NCI-H460 (cell line): Measurements from ENCODE around the gene ATG4D. TPM values are rescaled to one million over a fixed set of nuclear protein-coding genes. Genes with fewer than 3 reads are reported as not detected.
"Not testable (repeated sequence)": the region's sequence is repeated elsewhere in the genome, so short reads cannot be mapped to it uniquely, and the experiment has no call there.

Experiments
- DNase-seq: peaks from one replicate; pipeline ENCODE4 v3.0.0-alpha.2; 2016; ENCODE audit warnings: low read depth; ENCODE audit errors: extremely low read depth
- total RNA-seq: library from RNA; depleted of rRNA; stranded (reverse); fragments of >200 nt; shearing (Covaris generic); gene quantifications from 2 replicates; pipeline ENCODE4 v1.2.3, GENCODE V29; 2014

Gene ATG4D
- total RNA-seq, 1 experiment from 2014 or later = 27.4 TPM

GRCh38 chr19:10573793-10574192, 30.1 kb downstream of the ATG4D start:
- not testable (repeated sequence) for DNase-seq

GRCh38 chr19:10574462-10574861, 30.8 kb downstream of the ATG4D start:
- DNase-seq = no peak

DNA sequence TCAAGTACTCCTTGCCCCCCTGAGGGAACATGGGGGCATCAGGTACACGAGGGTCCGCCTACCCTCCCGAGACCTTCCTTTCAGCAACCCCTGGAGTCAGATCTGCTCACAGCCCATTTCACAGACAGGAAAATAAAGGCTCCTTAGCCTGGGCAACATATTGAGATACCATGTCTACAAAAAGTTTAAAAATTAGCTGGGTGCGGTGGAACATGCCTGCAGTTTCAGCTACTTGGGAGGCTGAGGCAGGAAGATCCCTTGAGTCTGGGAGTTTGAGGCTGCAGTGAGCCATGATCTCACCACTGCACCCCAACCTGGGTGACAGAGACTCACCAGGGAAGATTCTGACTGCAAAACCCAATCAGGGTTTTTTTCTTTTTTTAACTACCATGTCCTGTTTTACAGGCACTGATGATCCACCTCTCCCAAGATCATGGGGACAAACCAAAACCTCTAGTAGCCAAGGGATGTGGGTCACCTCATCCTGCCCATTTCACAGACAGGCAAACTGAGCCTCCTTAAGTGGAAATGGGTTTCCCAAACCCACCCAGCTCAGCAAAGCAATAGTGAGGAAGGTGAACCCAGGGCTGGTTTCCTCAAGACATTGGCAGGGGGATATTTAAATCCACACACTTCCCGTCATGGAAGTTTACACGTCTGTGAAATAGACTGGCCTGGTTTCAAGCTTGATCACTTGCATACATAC, 31.5 kb downstream of the ATG4D start:
- no peak for DNase-seq

DNA sequence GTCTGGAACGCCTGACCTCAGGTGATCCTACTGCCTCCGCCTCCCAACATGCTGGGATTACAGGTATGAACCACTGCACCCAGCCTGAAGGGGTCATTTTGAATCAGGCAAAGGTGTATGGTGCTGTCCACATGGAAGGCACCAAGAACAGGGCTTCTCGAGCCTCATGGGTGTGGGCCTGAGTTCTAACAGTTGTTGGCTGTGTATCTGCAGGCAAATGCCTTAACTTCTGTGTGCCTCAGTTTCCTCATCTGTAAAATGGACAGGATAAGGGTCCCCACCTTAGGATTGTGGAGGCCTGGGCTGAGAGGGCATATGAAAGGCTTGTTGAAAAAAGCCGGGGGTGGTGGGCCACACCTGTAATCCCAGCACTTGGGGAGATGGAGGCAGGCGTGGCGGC, 34.2 kb downstream of the ATG4D start:
- DNase-seq = no peak

DNA sequence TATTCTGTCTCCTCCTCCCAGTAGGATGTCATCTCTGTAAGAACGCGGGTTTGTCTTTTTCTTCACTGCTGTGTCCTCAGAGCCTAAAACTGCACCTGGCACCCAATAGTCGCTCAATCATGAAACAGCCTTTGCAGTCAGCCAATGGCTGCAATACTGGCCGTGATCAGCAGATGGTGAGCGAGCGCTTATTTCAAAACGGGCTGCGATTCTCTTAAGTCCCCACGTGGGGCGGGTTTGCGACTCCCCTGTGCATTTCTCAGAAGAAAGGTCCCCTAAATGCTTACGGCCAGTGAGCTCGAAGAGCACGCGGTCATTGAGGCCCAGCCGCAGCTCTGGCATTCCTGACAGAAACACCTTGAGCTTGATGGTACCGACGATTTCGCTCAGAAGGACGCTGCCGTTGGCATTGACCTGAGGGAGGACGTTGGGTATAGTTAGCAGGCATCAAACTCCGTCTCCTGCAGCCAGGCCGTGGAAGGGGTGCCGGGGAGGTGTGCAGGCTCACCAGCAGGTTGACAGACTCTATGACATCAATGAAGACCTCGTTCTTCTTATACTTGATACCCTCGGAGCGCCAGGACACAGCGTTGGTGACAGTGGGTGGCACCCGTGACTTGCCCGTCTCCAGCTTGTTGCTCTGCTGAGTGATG, 37.4 kb downstream of the ATG4D start:
- peak; percentile 80 for DNase-seq

DNA sequence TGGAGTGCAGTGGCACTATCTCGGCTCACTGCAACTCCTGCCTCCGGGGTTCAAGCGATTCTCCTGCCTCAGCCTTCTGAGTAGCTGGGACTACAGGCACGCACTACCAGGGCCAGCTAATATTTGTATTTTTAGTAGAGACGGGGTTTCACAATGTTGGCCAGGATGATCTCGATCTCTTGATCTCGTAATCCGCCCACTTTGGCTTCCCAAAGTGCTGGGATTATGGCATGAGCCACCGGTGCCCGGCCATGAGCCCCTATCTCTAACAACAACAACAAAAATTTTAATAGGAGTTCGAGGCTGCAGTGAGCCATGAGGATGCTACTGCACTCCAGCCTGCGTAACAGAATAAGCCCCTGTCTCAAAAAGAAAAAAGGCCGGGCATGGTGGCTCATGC, 38.4 kb downstream of the ATG4D start:
- no peak for DNase-seq

DNA sequence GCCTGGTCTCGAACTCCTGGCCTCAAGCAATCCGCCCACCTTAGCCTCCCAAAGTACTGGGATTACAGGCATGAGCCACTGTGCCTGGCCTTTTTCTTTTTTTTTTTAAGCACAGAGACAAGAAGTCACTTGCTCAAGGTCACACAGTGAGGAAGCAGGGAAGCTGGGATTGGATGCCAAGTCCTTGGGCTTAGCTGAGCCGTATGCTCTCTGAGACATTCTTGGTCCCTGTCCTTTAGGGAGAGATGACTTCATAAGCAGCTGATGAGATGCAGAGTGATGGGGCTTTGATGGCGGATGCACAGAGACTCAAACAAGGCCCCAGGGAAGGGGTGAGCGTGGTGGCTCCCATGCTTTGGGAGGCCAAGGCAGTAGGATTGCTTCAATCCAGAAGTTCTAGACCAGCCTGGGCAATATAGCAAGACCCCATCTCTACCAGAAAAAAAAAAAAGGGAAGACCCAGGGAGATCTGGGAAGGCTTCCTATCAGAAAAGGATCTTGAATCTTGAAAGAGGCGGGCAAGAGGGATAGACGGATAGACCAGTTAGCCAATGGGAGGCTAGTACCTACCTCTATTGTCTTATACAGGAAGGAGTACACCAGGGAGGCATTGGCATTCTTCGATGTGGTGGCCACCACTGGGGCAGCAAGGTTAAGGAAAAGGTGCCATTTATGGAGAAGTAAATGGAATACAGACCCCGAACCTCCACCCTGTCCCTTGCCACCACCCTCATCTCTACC, 39.5 kb downstream of the ATG4D start:
- no peak for DNase-seq

GRCh38 chr19:10586396-10586795, 42.7 kb downstream of the ATG4D start:
- no peak for DNase-seq

DNA sequence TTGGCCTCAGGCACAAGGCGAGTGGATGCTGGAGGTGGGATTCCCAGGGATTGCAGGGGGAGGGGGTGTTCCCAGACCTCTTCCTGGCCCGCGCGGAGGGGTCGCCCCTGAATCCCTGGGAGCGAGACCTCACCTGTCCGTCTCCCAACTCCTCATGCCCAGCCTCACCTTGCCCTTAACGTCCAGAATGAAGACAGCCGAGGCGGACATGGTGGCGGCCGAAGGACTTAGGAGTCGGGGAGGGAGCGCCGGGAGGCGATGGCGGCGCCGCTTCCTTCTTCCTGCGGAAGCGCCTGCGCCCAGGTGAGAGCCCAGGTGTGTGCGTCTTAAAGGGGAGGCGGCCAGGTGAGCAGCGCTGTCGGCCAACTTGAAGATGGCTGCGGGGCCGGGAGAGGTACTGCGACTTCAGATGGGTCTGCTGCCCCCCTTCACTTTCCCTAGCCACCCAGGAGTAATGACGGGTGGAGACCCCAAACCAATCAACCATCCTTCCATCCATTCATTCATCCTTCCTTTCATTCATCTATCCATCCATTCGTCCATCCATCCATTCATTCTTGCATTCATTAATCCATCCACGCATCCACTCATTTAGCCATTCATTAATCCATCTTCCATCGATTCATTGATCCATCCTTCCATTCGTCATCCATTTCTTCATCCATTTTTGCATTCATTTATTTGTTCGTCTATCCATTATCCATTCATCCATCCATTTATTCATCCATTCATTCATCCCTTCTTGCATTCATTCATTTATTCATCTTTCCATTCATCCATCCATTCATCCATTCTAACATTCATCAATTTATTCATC, 43.5 kb downstream of the ATG4D start, which contains the start of gene AP1M2:
Gene AP1M2 (minus strand): TSS at position 291 of the 817 bp plus-strand sequence. CDS start 81 bp downstream, at position 210.
- DNase-seq = no peak

- no peak for DNase-seq
Measured at GRCh38 chr19:10587839-10588150, 44.1 kb downstream of the ATG4D start.

DNA sequence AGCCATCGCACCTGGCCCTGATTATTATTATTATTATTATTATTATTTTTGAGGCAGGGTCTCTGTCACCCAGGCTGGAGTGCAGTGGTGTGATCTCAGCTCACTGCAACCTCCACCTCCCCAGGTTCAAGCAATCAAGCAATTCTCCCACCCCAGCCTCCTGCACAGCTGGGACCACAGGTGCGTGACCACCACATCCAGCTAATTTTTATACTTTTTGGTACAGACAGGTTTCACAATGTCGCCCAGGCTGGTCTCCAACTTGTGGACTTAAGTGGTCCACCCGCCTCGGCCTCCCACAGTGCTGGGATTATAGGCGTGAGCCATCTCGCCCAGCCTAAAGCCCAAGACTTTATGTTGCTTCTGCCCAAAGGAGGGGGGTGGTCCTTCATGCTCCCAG, 49.4 kb downstream of the ATG4D start:
- DNase-seq = no peak

- no peak for DNase-seq
Measured at GRCh38 chr19:10593820-10594637, 50.3 kb downstream of the ATG4D start.

- no peak for DNase-seq
Measured at GRCh38 chr19:10600149-10600548, 56.4 kb downstream of the ATG4D start.

GRCh38 chr19:10601999-10602329, 58.3 kb downstream of the ATG4D start:
- no peak for DNase-seq

GRCh38 chr19:10602330-10603083, 58.8 kb downstream of the ATG4D start:
- peak; percentile 50 for DNase-seq
